Measurements from ENCODE around the gene CENPA.

Gene CENPA

DNA sequence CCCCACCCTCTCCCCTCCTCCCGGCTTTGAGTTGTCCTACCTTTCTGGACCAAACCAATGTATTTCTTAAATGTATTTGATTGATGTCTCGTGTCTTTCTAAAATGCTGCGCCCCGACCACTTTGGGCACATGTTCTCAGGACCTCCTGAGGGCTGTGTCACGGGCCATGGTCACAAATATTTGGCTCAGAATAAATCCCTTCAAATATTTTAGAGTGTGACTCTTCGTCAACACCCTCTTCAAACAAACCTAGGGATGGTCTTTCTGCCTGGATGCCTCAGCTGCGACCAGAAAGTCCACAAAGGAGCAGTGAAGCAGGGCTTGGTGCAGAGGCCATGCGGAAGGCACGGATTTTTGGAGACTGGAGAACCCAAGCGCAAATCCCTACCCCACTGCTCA, 22.8 kb upstream of the CENPA start:
- DNase-seq, result no peak

DNA sequence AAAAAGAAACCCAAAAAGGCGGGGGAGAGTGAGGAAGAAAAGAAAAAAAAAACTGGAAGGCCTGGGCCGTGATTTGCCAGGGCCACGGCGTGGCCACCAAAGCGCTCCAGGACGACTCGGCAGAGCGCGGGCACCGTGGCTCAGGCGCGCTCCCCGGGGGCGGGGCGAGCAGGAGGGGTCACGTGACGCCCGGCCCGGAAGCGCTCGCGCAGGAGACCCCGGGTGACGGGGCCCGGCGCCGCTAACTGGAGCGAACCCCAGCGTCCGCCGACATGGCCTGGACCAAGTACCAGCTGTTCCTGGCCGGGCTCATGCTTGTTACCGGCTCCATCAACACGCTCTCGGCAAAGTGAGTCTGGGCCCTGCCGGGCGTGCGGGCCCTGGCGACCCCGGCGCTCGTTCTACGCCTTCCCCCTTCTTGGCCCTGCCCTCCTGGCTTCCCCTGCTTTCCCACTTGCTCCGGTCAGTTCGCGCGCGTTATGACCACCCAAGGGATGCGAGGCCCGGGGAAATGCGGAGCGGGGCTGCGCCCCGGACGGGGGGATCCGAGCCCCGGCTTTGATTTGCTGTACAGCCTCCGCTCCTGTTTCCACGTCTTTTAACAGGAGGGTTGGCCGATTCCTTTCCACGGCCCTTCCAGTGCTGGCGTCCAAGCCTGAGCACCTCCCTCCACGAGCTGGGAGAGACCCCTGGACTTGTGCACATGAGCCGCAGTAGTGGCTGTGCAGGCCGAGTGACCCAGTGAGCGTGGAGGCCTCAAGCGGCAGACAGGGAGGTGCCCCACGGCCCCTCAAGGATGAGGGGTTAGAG, 21.6 kb upstream of the CENPA start, which contains the start of gene SLC35F6:
TSS of gene SLC35F6 (plus strand) at position 207 of the 810 bp plus-strand sequence. CDS start at position 273, 66 bp downstream.
- DNase-seq, result peak; percentile 90

DNA sequence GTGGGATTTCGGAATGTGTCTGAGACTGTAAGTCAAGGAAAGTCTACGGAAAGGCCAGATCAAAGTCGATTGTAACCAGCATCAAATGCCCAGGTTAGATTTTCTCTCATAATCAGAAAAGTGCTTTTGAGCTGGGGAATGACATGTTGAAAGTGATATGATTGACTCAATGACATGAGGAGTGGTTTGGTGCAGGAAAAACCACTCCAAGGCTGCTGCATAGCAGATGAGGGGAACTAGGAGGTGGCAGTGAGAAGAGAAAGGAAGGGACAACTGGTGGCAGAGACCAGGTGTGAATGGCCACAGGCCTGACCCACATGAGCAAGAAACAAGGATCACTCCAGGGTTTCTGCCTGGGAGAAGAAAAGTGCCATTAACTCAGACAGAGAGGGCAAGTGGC, 20.9 kb upstream of the CENPA start:
- DNase-seq, result no peak

DNA sequence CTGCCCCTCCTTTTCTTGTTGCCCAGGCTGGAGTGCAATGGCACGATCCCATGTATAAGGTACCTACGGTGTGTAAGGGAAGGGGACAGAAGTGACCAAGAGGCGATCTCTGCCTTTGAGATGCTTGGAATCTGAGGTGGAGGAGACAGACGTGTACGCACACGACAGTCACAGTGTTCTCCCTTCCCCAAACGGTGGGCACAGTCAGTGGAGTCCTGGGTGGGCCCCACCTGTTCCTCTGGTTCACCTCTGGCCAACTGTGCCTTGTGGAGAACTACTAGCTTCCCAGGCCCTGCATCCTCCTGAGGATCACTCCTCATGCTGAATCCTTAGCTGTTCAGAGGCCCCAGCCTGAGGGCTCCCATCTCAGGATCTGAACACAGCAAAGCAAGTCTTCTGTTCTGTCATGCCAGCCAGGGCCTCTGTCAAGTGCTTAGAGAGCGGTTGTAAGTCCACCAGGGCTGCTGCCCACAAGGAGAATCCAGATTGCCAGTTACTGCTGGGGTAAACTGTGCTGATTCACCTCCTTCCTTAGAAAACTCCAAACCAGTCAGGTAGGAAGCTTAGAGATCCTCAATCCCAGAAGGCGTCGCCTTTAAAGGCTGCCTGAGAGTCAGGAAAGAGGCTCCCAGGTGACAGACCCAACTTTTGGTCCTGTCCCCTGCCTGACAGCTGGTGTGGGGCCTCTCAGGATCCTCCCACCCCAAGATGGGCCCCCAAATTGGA, 20.2 kb upstream of the CENPA start:
- no peak for DNase-seq

DNA sequence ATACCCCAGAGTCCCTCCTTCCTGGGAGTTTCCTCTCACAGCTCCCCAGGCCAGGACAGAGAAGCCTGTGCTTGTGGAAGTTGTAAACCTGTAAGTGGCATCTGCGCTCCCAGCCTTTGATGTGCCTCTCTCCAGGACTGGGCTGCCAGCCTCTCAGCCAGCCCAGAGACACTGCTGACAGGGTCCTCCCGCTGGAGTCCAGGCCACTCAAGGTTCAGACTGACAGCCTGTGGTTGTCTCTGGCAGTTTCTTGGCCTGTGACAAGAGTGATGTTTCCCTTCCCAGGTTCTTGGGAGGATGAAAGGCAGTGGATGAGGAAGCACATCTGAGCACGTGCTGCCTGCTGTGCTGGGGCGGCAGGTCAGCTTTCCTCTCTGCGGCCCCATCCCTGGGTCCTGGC, 18.7 kb upstream of the CENPA start:
- DNase-seq, result no peak

DNA sequence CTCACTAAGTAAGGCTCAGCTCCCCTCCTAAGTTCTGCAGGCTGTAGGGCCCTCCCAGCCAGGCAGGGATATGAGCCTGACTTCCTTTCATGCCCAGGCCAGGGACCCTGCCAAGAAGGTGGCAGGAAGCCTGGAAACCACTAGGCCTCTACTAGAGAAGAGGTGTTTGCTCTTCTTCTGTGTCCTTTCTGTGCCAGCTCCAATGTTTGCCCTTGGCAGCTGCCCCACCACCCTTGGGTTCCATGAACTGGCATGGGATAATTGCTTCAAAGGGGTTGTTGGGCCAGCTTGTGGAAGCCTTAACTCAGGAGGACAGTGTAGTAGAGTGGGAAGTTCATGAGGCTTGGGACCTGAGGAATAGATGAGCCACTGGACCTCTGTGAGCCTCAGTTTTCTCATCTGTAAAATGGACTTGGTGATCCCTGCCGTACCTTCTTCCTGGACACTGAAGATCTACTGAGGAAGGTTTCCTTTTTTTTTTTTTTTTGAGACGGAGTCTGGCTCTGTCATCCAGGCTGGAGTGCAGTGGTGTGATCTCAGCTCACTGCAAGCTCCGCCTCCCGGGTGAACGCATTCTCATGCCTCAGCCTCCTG, 17.9 kb upstream of the CENPA start:
- no peak for DNase-seq

DNA sequence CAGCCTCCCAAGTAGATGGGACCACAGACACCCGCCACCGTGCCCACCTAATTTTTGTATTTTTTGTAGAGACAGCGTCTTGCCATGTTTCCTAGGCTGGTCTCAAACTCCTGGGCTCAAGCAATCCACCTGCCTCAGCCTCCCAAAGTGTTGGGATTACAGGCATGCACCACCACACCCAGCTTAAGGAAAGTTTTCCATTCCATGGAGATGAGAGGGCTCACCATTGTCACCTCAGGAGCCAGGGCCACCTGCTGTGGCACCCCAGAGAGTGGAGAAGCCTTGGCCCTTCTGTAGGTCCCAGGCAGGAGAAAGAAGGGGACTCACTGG, 17.1 kb upstream of the CENPA start:
- DNase-seq, result no peak

DNA sequence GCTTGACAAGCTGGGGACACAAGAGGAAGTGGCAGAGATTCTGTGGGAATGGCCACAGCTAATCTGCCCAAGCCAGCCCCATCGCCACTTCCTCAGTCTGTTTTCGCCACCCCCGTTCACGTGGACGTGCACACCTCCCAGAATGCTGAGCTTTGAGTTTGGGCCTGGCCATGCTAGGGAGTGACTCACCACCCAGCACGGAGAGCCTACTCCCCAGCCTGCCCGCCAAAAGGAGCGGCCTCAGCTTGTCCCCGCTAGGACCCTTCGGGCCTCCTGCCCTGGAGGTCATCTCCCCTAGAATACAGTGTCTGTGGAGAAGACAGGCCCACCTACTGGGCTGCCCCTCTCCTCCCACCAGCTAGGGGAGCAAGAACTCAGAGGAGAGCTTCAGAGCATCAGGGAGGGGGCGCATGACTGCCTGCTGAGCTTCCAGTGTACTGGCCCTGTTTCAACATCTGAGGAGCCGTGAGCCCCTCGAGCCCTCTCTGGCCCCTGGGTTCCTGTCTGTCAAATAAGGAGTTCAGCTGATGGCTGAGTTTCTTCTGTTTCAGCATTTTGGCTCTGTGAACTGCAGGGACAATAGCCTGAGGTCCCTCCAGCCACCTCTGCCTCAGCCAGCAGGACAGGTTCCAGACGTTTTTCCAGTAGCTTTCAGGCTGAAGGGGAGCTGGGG, 16.6 kb upstream of the CENPA start:
- DNase-seq, result peak; percentile 53

DNA sequence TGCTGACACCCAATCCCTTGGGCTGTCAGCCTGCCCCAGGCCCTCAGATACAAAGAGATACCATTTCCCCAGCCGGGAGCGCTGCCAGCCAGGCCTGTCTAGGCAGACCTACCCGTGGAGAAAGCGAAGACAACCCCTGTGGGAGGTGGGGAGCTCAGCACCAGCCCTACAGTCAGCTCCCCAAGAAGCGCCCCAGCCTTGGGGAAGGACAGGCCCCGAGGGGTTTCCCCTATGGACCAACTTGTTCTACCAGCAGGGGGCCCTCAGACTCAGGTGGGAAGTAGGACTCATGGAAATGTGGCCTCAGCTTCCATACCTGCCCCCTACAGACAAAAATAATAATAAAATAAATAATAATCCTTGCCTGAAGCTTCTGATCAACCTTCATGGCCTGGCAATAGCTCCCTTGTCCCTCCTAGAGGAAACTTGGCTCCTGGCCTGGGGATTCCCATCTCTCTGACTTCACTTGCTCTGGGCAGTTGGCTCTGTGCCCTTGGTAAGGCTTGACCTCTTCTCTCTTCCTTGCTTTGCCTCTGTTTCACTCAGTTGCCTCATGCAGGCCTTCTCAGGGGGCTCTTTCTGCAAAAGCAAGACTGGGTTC, 14.8 kb upstream of the CENPA start:
- no peak for DNase-seq

DNA sequence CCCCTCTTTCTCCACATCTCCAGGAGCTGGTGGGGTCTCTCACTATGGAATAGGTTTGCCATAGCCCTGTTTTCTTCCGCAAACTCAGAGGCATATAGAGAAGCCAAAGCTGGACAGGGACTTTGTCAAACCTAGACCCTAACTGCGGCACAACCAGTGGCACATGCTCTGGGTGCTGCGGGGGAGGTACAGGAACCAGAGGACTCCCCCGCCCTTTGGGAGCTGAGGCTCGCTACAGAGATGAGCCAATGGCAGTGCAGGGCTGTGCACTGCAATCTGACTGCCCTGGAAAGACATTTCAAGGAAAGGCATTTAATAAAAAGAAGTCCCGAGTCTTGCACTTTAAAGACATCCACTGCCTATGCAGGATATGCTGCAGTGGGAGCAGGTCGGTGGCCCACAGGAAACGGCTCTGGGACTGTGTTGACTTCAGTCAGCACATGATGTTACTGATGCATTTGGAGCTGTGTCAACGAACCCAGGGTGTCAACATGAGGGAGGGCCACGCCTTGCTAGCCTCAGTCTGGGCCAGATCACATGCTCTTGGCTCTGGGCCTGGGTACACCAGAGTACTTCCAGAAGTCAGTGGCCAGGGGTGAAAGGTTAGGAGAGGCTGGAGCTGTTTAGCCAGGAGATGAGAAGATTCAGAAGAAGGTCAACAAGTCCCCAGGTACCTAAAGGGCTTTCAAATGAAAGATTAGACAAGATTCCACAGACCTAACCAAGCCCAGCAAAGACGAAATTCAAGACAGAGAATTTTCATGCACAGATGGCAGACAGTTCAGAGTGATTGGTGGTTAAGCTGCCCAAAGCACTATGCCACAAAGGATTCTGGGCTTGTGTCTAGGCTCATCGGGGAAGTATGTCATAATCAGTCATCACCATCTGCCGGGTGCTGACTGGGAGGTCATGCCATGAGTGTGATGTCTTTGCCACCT, 13.5 kb upstream of the CENPA start:
- peak; percentile 50 for DNase-seq

DNA sequence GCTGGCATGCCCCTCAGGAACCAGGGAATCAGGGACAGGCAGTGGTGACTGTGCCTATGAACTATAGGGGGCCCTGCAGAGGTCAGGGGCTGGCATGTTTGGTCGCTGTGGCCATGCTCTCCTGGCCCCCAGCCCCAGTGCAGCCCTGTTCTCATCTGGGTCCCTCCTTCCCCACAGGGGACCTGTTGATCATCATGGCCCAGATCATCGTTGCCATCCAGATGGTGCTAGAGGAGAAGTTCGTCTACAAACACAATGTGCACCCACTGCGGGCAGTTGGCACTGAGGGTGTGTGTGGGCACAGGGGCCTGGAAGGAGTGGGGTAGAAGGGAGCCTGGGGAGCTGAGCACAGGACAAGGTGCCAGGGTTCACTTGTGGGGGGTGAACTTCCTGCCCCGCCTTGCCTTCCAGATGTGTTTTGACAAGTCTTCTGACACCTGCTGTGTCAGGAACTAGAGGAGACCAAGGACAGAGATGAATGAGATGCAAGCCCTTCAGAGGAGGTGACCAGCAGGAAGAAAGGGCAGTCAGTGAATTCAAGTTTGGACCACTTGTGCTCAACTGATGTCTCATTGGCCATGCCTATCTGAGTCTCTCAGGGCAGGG, 9.6 kb upstream of the CENPA start:
- DNase-seq, result no peak

DNA sequence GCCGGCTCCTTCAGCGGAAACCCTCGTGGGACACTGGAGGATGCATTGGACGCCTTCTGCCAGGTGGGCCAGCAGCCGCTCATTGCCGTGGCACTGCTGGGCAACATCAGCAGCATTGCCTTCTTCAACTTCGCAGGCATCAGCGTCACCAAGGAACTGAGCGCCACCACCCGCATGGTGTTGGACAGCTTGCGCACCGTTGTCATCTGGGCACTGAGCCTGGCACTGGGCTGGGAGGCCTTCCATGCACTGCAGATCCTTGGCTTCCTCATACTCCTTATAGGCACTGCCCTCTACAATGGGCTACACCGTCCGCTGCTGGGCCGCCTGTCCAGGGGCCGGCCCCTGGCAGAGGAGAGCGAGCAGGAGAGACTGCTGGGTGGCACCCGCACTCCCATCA, 7.8 kb upstream of the CENPA start:
- no peak for DNase-seq

DNA sequence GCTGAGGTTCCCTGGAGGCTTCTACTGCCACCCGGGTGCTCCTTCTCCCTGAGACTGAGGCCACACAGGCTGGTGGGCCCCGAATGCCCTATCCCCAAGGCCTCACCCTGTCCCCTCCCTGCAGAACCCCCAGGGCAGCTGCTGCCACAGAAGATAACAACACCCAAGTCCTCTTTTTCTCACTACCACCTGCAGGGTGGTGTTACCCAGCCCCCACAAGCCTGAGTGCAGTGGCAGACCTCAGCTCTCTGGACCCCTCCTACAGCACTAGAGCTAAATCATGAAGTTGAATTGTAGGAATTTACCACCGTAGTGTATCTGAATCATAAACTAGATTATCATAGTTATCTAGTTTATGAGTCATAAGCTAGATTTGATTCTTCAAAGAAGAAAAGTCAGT, 7.3 kb upstream of the CENPA start:
- DNase-seq, result no peak

DNA sequence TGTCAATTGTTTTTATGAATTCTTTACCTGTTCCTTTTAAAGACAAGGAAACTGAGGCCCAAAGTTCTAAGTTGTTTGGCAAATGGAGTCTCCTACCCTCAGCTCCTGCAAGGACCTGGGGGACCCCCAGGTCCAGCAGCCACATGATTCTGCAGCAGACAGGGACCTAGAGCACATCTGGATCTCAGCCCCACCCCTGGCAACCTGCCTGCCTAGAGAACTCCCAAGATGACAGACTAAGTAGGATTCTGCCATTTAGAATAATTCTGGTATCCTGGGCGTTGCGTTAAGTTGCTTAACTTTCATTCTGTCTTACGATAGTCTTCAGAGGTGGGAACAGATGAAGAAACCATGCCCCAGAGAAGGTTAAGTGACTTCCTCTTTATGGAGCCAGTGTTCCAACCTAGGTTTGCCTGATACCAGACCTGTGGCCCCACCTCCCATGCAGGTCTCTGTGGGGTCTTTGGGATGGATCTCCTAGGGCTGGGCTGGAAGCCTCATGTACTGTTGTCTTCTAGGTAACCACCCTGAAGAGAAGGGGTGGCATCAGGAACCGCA, 5.6 kb upstream of the CENPA start:
- DNase-seq, result no peak

DNA sequence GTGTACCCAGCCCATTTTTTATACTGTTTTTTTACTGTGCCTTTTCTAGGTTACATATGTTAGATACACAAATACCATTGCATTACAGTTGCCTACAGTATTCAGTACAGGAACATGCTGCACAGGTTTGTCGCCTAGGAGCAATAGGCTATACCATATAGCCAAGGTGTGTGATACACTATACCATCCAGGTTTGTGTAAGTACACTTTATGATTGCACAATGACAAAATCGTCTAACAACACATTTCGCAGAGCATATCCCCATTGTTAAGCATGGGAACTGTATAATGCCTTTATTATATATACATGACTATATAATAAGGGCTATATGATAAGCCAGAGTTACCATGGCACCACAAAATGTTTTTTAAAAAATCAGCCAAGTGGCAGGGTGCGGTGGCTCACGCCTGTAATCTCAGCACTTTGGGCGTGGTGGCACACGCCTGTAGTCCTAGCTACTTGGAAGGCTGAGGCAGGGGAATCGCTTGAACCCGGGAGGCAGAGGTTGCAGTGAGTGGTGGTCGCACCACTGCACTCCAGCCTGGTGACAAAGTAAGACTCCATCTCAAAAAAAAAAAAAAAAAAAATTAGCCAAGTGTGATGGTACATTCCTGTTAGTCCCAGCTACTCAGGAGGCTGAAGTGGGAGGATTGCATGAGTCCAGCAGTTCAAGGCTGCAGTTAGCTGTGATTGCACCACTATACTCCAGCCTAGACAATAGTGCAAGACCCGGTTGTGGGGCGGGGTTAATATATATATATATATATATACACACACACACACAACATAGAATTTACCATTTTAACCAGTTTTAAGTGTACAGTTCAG, 2.8 kb upstream of the CENPA start:
- no peak for DNase-seq

DNA sequence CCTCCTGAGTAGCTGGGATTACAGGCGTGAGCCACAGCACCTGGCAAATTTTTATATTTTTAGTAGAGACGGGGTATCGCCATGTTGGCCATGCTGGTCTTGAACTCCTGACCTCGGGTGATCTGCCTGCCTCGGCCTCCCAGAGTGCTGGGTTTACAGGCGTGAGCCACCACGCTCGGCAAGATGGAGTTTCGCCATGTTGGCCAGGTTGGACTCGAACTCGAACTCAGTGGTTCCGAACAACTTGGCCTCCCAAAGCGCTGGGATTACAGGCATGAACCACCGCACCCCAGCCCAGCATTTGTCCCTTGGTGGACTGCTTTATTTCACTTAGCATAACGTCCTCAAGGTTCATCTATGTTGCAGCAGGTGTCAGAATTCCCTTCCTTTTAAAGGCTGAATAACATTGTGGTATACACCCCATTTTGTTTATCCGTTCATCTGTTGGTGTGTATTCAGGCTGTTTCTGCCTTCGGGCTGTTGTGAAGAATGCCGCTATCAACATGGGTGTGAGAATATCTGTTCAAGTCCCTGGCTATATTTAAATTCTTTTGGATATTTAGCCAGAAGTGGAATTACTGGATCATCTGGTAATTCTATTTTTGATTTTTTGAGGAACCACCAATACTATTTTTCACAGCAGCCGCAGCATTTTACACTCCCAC, 1.2 kb upstream of the CENPA start:
- no peak for DNase-seq

DNA sequence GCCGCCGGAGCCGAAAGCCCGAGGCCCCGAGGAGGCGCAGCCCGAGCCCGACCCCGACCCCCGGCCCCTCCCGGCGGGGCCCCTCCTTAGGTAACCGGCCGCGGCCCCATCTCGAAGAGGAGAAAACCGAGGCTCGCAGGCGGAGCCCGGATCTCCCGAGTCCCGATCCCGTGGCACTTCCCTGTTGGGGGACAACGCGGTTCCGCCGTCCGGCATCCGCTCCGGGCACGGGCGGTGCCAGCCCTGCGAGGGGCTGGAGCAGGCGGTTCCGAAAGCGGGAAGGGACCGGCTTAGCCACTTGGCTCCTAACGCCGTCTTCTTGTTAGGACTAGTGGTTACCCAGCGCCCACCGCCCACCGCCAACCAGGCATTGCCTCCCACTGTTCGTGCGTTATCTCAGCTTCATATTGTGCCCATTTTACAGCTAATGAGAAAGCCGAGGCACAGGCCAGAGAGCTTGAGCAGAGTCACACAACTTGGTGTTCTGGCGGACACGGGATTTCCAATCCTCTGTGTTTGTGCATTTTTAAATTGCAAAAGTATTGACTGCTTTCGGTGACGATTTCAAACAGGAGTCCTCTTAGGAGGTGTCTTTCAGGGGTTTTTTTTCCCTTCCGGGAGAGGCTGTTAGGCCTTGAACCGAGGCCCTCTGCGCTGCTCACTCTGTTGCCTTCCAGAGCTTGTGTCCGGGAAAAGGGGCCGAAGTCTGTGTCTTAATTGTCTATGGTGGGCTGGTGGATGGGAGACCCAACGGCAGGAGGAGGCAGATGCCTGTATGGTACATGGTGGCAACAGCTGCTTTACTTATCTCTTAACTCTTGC, 562 bp downstream of the CENPA start:
- DNase-seq, result no peak

DNA sequence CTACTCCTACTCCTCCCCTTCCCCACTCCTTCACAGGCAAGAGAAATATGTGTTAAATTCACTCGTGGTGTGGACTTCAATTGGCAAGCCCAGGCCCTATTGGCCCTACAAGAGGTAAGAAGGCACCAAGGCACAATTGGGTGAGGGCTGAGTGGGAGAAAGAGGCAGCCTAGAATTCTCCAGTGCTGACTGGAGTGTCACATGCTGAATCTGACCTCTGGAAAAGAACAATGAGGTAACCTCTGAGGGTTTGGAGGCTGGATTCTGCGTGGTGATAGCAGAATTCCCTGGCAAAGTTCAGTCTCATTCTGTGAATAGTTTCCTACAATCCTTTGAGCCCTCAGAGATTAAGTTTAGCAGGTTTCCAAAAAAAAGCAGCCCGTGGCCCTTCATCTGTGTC, 6.9 kb downstream of the CENPA start:
- DNase-seq, result no peak

DNA sequence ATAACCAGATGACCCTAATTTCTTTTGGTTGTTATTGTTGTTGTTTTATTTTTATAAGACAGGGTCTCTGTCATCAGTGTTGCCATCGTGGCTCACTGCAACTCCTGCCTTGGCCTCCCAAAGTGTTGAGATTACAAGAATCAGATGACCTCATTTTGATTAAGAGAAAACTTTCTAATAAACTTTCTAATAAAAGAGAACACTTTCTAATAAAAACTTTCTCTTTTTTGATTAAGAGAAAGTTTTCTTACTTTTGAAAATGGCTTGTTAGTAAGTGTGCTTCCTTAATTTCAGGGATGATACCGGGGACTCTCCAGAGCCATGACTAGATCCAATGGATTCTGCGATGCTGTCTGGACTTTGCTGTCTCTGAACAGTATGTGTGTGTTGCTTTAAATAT, 7.7 kb downstream of the CENPA start:
- DNase-seq, result no peak

All from right forelimb (tissue), 1 donor.